Liver (tissue), 9 donors: Measurements from ENCODE around the gene SYT17. TPM values are rescaled to one million over a fixed set of nuclear protein-coding genes. Genes with fewer than 3 reads are reported as not detected.

Experiments
- DNase-seq: peaks from one replicate; pipeline ENCODE4 v3.0.0-alpha.2; 2017; ENCODE audit warnings: low spot score
- H3K27ac ChIP-seq, 2 donors: one replicate each; pipeline ENCODE4 v1.7.0; 2013; ENCODE audit warnings: inconsistent platforms in 2 of 2, low read length in 2 of 2, control low read depth in 1 of 2, low read depth in 1 of 2, mild to moderate bottlenecking in 1 of 2
- H3K27me3 ChIP-seq, 4 donors: one replicate each; pipeline versions ENCODE4 v1.6.1 to v1.7.0; 2013; ENCODE audit warnings: low read length in 3 of 4, inconsistent platforms in 1 of 4, mild to moderate bottlenecking in 1 of 4, moderate library complexity in 1 of 4; ENCODE audit not compliant: control insufficient read depth in 4 of 4, insufficient read depth in 4 of 4
- H3K36me3 ChIP-seq, 4 donors: one replicate each; pipeline versions ENCODE4 v1.6.1 to v1.7.0; 2013; ENCODE audit warnings: low read length in 3 of 4, mild to moderate bottlenecking in 3 of 4, low read depth in 1 of 4, moderate library complexity in 1 of 4; ENCODE audit not compliant: control insufficient read depth in 4 of 4, insufficient read depth in 3 of 4
- H3K4me1 ChIP-seq, 4 donors: one replicate each; pipeline versions ENCODE4 v1.6.1 to v1.7.0; 2013; ENCODE audit warnings: low read length in 3 of 4, mild to moderate bottlenecking in 3 of 4, moderate library complexity in 1 of 4; ENCODE audit not compliant: control insufficient read depth in 4 of 4, insufficient read depth in 4 of 4
- H3K4me3 ChIP-seq, 3 donors: one replicate each; pipeline versions ENCODE4 v1.6.1 to v1.7.0; 2013; ENCODE audit warnings: low read length in 3 of 3, control low read depth in 1 of 3, low read depth in 1 of 3, mild to moderate bottlenecking in 1 of 3
- H3K9ac ChIP-seq, 2 donors: one replicate each; pipeline ENCODE4 v1.7.0; 2013; ENCODE audit warnings: low read length in 2 of 2, mild to moderate bottlenecking in 2 of 2, moderate library complexity in 2 of 2, control low read depth in 1 of 2, low read depth in 1 of 2
- H3K9me3 ChIP-seq, 4 donors: one replicate each; pipeline versions ENCODE4 v1.6.1 to v1.7.0; 2013; ENCODE audit warnings: low read length in 3 of 4; ENCODE audit not compliant: control insufficient read depth in 4 of 4
- EGR1 ChIP-seq, 2 donors: IDR thresholded peaks; 2 replicates each; pipeline ENCODE4 v1.6.1; 2016 to 2018; ENCODE audit warnings: antibody characterized with exemption in 2 of 2, low read depth in 2 of 2
- FOXA1 ChIP-seq: IDR thresholded peaks from 2 replicates; pipeline ENCODE4 v1.6.1; 2016; ENCODE audit warnings: antibody characterized with exemption
- FOXA2 ChIP-seq: IDR thresholded peaks from 2 replicates; pipeline ENCODE4 v1.6.1; 2016; ENCODE audit warnings: antibody characterized with exemption
- GABPA ChIP-seq, 2 donors: IDR thresholded peaks in 1 of 2; conservative IDR thresholded peaks in 1 of 2; 2 replicates each; pipeline ENCODE4 v1.6.1; 2016; ENCODE audit warnings: antibody characterized with exemption in 2 of 2, mild to moderate bottlenecking in 1 of 2, moderate library complexity in 1 of 2
- HNF4A ChIP-seq, 2 donors: conservative IDR thresholded peaks; 2 replicates each; pipeline ENCODE4 v1.6.1; 2016; ENCODE audit warnings: antibody characterized with exemption in 2 of 2, mild to moderate bottlenecking in 2 of 2
- HNF4G ChIP-seq: IDR thresholded peaks from 2 replicates; pipeline ENCODE4 v1.6.1; 2016; ENCODE audit warnings: antibody characterized with exemption
- JUND ChIP-seq, 2 donors: IDR thresholded peaks; 2 replicates each; pipeline ENCODE4 v1.6.1; 2016; ENCODE audit warnings: antibody characterized with exemption in 2 of 2
- MAX ChIP-seq: IDR thresholded peaks from 2 replicates; pipeline ENCODE4 v1.6.1; 2016; ENCODE audit warnings: antibody characterized with exemption
- NR2F2 ChIP-seq: IDR thresholded peaks from 2 replicates; pipeline ENCODE4 v1.6.1; 2016; ENCODE audit warnings: antibody characterized with exemption
- RAD21 ChIP-seq, 2 donors: IDR thresholded peaks; 2 replicates each; pipeline ENCODE4 v1.6.1; 2016; ENCODE audit warnings: antibody characterized with exemption in 2 of 2, mild to moderate bottlenecking in 2 of 2
- RXRA ChIP-seq, 2 donors: IDR thresholded peaks; 2 replicates each; pipeline ENCODE4 v1.6.1; 2017 to 2018; ENCODE audit warnings: antibody characterized with exemption in 2 of 2, mild to moderate bottlenecking in 1 of 2
- SP1 ChIP-seq: IDR thresholded peaks from 2 replicates; pipeline ENCODE4 v1.6.1; 2018; ENCODE audit warnings: antibody characterized with exemption, mild to moderate bottlenecking
- TAF1 ChIP-seq: conservative IDR thresholded peaks from 2 replicates; pipeline ENCODE4 v1.6.1; 2016; ENCODE audit warnings: antibody characterized with exemption, mild to moderate bottlenecking
- YY1 ChIP-seq: IDR thresholded peaks from 2 replicates; pipeline ENCODE4 v1.6.1; 2016; ENCODE audit warnings: antibody characterized with exemption, mild to moderate bottlenecking
- WGBS: extraction: QIAGEN DNeasy Blood & Tissue Kit; methylation state at CpG from one replicate; pipeline ENCODE4 v1.1.7; 2013; 5-methylcytosine and 5-hydroxymethylcytosine counted together
- polyA plus RNA-seq, 2 donors: library from polyadenylated mRNA; stranded (reverse) in 1 of 2; unstranded in 1 of 2; fragments of 200-250 nt in 1 of 2; fragments of >200 nt in 1 of 2; fragmentation: Nextera tagmentation in 1 of 2; extraction: Ambion mirVana in 1 of 2; gene quantifications; one replicate each; pipeline versions ENCODE4 v1.2.1 to v1.2.3, GENCODE V29; 2013 to 2015
- total RNA-seq, 2 donors: library from RNA; depleted of rRNA; stranded (reverse); fragments of >200 nt; gene quantifications; one replicate each; pipeline ENCODE4 v1.2.3, GENCODE V29; 2014
- TF ChIP-seq, protein P1 (sequence below): IDR thresholded peaks from 2 replicates; pipeline ENCODE4 v1.6.1; 2016; ENCODE audit warnings: antibody characterized with exemption
- TF ChIP-seq, protein P2 (sequence below): IDR thresholded peaks from 2 replicates; pipeline ENCODE4 v1.6.1; 2016; ENCODE audit warnings: antibody characterized with exemption
- TF ChIP-seq, protein P3 (sequence below): fragments of 150-350 bp; IDR thresholded peaks from 2 replicates; pipeline ENCODE4 v1.5.1; 2017; ENCODE audit warnings: improper control_type of control experiment, low read depth, low read length; ENCODE audit not compliant: missing input control
- TF ChIP-seq, protein P4 (sequence below): IDR thresholded peaks from 2 replicates; pipeline ENCODE4 v1.6.1; 2016; ENCODE audit warnings: antibody characterized with exemption, mild to moderate bottlenecking
- donor health status: healthy.
- donor health status: healthy.
- donor health status: healthy.
- donor health status: healthy.
- donor health status: healthy.

Gene SYT17
- total and polyA plus RNA-seq, 4 donors, result 2.5 to 7.7 (median 5.5) TPM

- no peaks in the 10 kb centered on the region for H3K4me1 ChIP-seq
- WGBS, result 26% methylated on average over 1 of the region's 1 CpG
- no peak for TF ChIP-seq JUND (IDR thresholded peaks at IDR 0.05)
- TF ChIP-seq, protein P1, sequence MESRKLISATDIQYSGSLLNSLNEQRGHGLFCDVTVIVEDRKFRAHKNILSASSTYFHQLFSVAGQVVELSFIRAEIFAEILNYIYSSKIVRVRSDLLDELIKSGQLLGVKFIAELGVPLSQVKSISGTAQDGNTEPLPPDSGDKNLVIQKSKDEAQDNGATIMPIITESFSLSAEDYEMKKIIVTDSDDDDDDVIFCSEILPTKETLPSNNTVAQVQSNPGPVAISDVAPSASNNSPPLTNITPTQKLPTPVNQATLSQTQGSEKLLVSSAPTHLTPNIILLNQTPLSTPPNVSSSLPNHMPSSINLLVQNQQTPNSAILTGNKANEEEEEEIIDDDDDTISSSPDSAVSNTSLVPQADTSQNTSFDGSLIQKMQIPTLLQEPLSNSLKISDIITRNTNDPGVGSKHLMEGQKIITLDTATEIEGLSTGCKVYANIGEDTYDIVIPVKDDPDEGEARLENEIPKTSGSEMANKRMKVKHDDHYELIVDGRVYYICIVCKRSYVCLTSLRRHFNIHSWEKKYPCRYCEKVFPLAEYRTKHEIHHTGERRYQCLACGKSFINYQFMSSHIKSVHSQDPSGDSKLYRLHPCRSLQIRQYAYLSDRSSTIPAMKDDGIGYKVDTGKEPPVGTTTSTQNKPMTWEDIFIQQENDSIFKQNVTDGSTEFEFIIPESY, result no peak
- no peak for TF ChIP-seq YY1
- no peak for TF ChIP-seq HNF4A (conservative IDR thresholded peaks at IDR 0.05)
- no peak for TF ChIP-seq GABPA (IDR thresholded peaks at IDR 0.05 in 1 of 2, conservative IDR thresholded peaks at IDR 0.05 in 1 of 2)
- TF ChIP-seq EGR1 (IDR thresholded peaks at IDR 0.05; ENCODE audit: low read depth in 2 of 2), result no peak
- no peak for TF ChIP-seq MAX
- no peak for TF ChIP-seq HNF4G
- TF ChIP-seq, protein P2, sequence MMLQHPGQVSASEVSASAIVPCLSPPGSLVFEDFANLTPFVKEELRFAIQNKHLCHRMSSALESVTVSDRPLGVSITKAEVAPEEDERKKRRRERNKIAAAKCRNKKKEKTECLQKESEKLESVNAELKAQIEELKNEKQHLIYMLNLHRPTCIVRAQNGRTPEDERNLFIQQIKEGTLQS, result no peak
- TF ChIP-seq, protein P3, sequence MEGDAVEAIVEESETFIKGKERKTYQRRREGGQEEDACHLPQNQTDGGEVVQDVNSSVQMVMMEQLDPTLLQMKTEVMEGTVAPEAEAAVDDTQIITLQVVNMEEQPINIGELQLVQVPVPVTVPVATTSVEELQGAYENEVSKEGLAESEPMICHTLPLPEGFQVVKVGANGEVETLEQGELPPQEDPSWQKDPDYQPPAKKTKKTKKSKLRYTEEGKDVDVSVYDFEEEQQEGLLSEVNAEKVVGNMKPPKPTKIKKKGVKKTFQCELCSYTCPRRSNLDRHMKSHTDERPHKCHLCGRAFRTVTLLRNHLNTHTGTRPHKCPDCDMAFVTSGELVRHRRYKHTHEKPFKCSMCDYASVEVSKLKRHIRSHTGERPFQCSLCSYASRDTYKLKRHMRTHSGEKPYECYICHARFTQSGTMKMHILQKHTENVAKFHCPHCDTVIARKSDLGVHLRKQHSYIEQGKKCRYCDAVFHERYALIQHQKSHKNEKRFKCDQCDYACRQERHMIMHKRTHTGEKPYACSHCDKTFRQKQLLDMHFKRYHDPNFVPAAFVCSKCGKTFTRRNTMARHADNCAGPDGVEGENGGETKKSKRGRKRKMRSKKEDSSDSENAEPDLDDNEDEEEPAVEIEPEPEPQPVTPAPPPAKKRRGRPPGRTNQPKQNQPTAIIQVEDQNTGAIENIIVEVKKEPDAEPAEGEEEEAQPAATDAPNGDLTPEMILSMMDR, result no peak
- no peak for TF ChIP-seq FOXA2
- no peak for TF ChIP-seq NR2F2
- no peak for TF ChIP-seq RXRA (IDR thresholded peaks at IDR 0.05)
- no peak for TF ChIP-seq TAF1
- TF ChIP-seq RAD21 (IDR thresholded peaks at IDR 0.05), result no peak
- TF ChIP-seq, protein P4, sequence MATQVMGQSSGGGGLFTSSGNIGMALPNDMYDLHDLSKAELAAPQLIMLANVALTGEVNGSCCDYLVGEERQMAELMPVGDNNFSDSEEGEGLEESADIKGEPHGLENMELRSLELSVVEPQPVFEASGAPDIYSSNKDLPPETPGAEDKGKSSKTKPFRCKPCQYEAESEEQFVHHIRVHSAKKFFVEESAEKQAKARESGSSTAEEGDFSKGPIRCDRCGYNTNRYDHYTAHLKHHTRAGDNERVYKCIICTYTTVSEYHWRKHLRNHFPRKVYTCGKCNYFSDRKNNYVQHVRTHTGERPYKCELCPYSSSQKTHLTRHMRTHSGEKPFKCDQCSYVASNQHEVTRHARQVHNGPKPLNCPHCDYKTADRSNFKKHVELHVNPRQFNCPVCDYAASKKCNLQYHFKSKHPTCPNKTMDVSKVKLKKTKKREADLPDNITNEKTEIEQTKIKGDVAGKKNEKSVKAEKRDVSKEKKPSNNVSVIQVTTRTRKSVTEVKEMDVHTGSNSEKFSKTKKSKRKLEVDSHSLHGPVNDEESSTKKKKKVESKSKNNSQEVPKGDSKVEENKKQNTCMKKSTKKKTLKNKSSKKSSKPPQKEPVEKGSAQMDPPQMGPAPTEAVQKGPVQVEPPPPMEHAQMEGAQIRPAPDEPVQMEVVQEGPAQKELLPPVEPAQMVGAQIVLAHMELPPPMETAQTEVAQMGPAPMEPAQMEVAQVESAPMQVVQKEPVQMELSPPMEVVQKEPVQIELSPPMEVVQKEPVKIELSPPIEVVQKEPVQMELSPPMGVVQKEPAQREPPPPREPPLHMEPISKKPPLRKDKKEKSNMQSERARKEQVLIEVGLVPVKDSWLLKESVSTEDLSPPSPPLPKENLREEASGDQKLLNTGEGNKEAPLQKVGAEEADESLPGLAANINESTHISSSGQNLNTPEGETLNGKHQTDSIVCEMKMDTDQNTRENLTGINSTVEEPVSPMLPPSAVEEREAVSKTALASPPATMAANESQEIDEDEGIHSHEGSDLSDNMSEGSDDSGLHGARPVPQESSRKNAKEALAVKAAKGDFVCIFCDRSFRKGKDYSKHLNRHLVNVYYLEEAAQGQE, result no peak
- no peak for TF ChIP-seq SP1
- DNase-seq, result no peak
- no peaks in the 10 kb centered on the region for H3K36me3 ChIP-seq
- no peaks in the 10 kb centered on the region for H3K9me3 ChIP-seq
- no peak overlapping the region for H3K27ac ChIP-seq
- H3K9ac ChIP-seq, result no peak overlapping the region
- H3K27me3 ChIP-seq, result no peaks in the 10 kb centered on the region
- no peak overlapping the region for H3K4me3 ChIP-seq
These were observed 133.9 kb downstream of the SYT17 start for GRCh38 chr16:19301931-19302330.

DNA sequence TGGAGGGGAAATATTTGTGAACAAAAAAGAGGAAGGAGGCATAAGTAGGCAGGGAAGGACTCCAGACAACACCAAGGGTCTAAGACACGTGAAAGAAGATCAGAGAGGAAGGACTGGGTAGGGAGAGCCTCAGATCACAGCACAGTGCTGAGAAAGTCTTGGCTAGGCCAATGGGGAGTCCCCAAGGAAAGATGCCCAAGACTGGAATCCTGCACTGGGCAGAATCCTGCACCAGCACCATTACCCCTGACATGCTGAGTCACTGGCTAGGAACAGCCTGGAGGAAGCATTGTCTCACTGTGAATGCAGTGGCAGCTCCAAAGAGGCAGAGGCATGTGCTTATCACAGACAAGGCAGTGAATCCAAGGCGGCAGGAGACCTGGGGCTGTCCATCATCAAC, 136.7 kb downstream of the SYT17 start:
- H3K9me3 ChIP-seq, result no peaks in the 10 kb centered on the region
- 36% methylated on average over 2 of the region's 2 CpGs for WGBS
- no peak overlapping the region for H3K4me3 ChIP-seq
- H3K36me3 ChIP-seq, result no peaks in the 10 kb centered on the region
- no peak overlapping the region for H3K9ac ChIP-seq
- H3K27ac ChIP-seq, result no peak overlapping the region
- no peaks in the 10 kb centered on the region for H3K27me3 ChIP-seq
- no peak for DNase-seq
- no peaks in the 10 kb centered on the region for H3K4me1 ChIP-seq
- no peak for TF ChIP-seq FOXA1
- TF ChIP-seq, protein P4, result no peak
- TF ChIP-seq, protein P3, result no peak
- TF ChIP-seq HNF4G, result no peak
- TF ChIP-seq MAX, result no peak
- TF ChIP-seq GABPA (IDR thresholded peaks at IDR 0.05 in 1 of 2, conservative IDR thresholded peaks at IDR 0.05 in 1 of 2), result no peak
- TF ChIP-seq EGR1 (IDR thresholded peaks at IDR 0.05; ENCODE audit: low read depth in 2 of 2), result no peak
- no peak for TF ChIP-seq RXRA (IDR thresholded peaks at IDR 0.05)
- TF ChIP-seq, protein P2, result no peak
